ENCODE data around the gene TBC1D24.

Gene TBC1D24

GRCh38 chr16:2450535-2450934 lies 24.4 kb upstream of the TBC1D24 start:
- no peak for ATAC-seq
- TF ChIP-seq ESRRG (CRISPR knock-in tag; IDR thresholded peaks at IDR 0.05) (no peak), ZC3H10 (CRISPR knock-in tag; IDR thresholded peaks at IDR 0.05) (no peak), ISL1 (CRISPR knock-in tag; IDR thresholded peaks at IDR 0.05) (no peak), TOX (CRISPR knock-in tag; IDR thresholded peaks at IDR 0.05; ENCODE audit: borderline replicate concordance) (no peak), CREB5 (CRISPR knock-in tag; IDR thresholded peaks at IDR 0.05; ENCODE audit: low read depth) (no peak), SNAI2 (CRISPR knock-in tag; IDR thresholded peaks at IDR 0.05) (no peak), RARB (CRISPR knock-in tag; IDR thresholded peaks at IDR 0.05) (no peak), ARNTL (CRISPR knock-in tag; IDR thresholded peaks at IDR 0.05; ENCODE audit: borderline replicate concordance, low read depth) (no peak), OSR1 (CRISPR knock-in tag; IDR thresholded peaks at IDR 0.05) (no peak)

- TF ChIP-seq SNAI2 (CRISPR knock-in tag; IDR thresholded peaks at IDR 0.05) (no peak), POU6F1 (CRISPR knock-in tag; IDR thresholded peaks at IDR 0.05; ENCODE audit: borderline replicate concordance, low read depth) (no peak), ZC3H10 (CRISPR knock-in tag; IDR thresholded peaks at IDR 0.05) (no peak), BACH2 (CRISPR knock-in tag; IDR thresholded peaks at IDR 0.05; ENCODE audit: borderline replicate concordance) (no peak), RARB (CRISPR knock-in tag; IDR thresholded peaks at IDR 0.05) (no peak), CSDC2 (CRISPR knock-in tag; IDR thresholded peaks at IDR 0.05) (no peak)
- ATAC-seq: no peak
Measured at GRCh38 chr16:2450975-2451381, 23.9 kb upstream of the TBC1D24 start.

GRCh38 chr16:2451851-2452320 lies 23.0 kb upstream of the TBC1D24 start:
- TF ChIP-seq ZNF70 (CRISPR knock-in tag; IDR thresholded peaks at IDR 0.05): no peak
- no peak for TF ChIP-seq PPARA (CRISPR knock-in tag; IDR thresholded peaks at IDR 0.05; ENCODE audit: borderline replicate concordance)
- TF ChIP-seq ZFP30 (CRISPR knock-in tag; IDR thresholded peaks at IDR 0.05): no peak
- no peak for TF ChIP-seq CREB5 (CRISPR knock-in tag; IDR thresholded peaks at IDR 0.05; ENCODE audit: low read depth)
- no peak for TF ChIP-seq TCF4 (CRISPR knock-in tag; IDR thresholded peaks at IDR 0.05; ENCODE audit: borderline replicate concordance)
- TF ChIP-seq ARNTL (CRISPR knock-in tag; IDR thresholded peaks at IDR 0.05; ENCODE audit: borderline replicate concordance, low read depth): no peak
- TF ChIP-seq GLIS3 (CRISPR knock-in tag; IDR thresholded peaks at IDR 0.05): no peak
- TF ChIP-seq ISL1 (CRISPR knock-in tag; IDR thresholded peaks at IDR 0.05): no peak
- TF ChIP-seq ZC3H10 (CRISPR knock-in tag; IDR thresholded peaks at IDR 0.05): no peak
- TF ChIP-seq SNAI2 (CRISPR knock-in tag; IDR thresholded peaks at IDR 0.05): no peak
- TF ChIP-seq OSR1 (CRISPR knock-in tag; IDR thresholded peaks at IDR 0.05): no peak
- no peak for TF ChIP-seq ESRRG (CRISPR knock-in tag; IDR thresholded peaks at IDR 0.05)
- TF ChIP-seq TOX (CRISPR knock-in tag; IDR thresholded peaks at IDR 0.05; ENCODE audit: borderline replicate concordance): no peak
- ATAC-seq: no peak

- no peak for ATAC-seq
- no peak for TF ChIP-seq POU6F1 (CRISPR knock-in tag; IDR thresholded peaks at IDR 0.05; ENCODE audit: borderline replicate concordance, low read depth)
- no peak for TF ChIP-seq RARB (CRISPR knock-in tag; IDR thresholded peaks at IDR 0.05)
- TF ChIP-seq ZNF565 (CRISPR knock-in tag; conservative IDR thresholded peaks at IDR 0.05; ENCODE audit: low read depth): no peak
- no peak for TF ChIP-seq CSDC2 (CRISPR knock-in tag; IDR thresholded peaks at IDR 0.05)
- no peak for TF ChIP-seq TSHZ2 (CRISPR knock-in tag; IDR thresholded peaks at IDR 0.05)
- no peak for TF ChIP-seq ISL1 (CRISPR knock-in tag; IDR thresholded peaks at IDR 0.05)
- TF ChIP-seq GLIS3 (CRISPR knock-in tag; IDR thresholded peaks at IDR 0.05): no peak
- TF ChIP-seq ZFP30 (CRISPR knock-in tag; IDR thresholded peaks at IDR 0.05): no peak
- no peak for TF ChIP-seq CSRNP3 (CRISPR knock-in tag; IDR thresholded peaks at IDR 0.05)
Measured at GRCh38 chr16:2452650-2453049, 22.3 kb upstream of the TBC1D24 start.

All from SK-N-SH treated with all-trans-retinoic acid at 6 μM for 48 hours (cell line).